ENCODE results near the gene CFAP97D1. TPM values are rescaled to one million over a fixed set of nuclear protein-coding genes. Genes with fewer than 3 reads are reported as not detected.

The CFAP97D1 gene
- total RNA-seq, 1 experiment from 2014 or later = 0.18 TPM

DNA sequence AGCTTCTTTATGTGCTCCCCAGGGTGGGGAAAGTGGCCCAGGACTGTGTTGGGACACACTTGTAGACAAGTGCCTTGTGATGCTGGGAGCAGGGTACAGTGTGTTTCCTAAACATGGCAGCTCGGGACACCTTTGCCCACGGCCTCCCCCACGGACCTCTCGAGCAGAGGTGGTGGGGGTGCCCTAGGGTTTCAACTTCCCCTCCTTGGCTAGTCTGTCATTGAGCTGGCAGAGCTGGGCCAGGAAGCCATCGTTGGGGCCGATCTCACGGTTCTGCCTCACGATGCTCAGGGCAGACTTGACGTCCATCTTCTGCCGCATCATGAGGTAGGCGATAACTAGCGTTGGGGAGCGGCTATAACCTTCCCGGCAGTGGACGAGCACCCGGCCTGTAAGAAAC is 10.8 kb upstream of the CFAP97D1 start:
- intact Hi-C loops (cut with micrococcal nuclease; ENCODE audit: unreplicated experiment) = no loop called here
- CTCF ChIA-PET = interaction anchor here (0.6 kb wide), 1 partner anchor 71 kb away, joined by 3 read pairs; no protein-coding TSS in a partner anchor
- Histone ChIP-seq H3K27me3 (replicated peaks; ENCODE audit: control insufficient read depth, insufficient read depth, low read length) (no peaks in the 10 kb centered on the region), H3K9me3 (no peaks in the 10 kb centered on the region), H3K4me1 (peaks cover 8% of the 10 kb centered on the region; the same call in 1 of the 2 replicates), H3K4me3 (ENCODE audit: low read depth, low read length) (no peak overlapping the region), H3K36me3 (ENCODE audit: control insufficient read depth, insufficient read depth, low read length) (no peaks in the 10 kb centered on the region; the same call in 1 of the 2 replicates)
- POLR2A ChIA-PET = no interaction called here
- no peak overlapping the region for H3K4me3 Mint-ChIP-seq (ENCODE audit: unreplicated experiment)
- peaks cover 78% of the 10 kb centered on the region for H3K36me3 Mint-ChIP-seq (ENCODE audit: insufficient read depth, unreplicated experiment)
- no peak overlapping the region for H3K27ac Mint-ChIP-seq (ENCODE audit: unreplicated experiment)
- H3K27me3 Mint-ChIP-seq (ENCODE audit: insufficient read depth, unreplicated experiment) = no peaks in the 10 kb centered on the region
- no peaks in the 10 kb centered on the region for H3K9me3 Mint-ChIP-seq (ENCODE audit: unreplicated experiment)
- TF ChIP-seq, protein P1, sequence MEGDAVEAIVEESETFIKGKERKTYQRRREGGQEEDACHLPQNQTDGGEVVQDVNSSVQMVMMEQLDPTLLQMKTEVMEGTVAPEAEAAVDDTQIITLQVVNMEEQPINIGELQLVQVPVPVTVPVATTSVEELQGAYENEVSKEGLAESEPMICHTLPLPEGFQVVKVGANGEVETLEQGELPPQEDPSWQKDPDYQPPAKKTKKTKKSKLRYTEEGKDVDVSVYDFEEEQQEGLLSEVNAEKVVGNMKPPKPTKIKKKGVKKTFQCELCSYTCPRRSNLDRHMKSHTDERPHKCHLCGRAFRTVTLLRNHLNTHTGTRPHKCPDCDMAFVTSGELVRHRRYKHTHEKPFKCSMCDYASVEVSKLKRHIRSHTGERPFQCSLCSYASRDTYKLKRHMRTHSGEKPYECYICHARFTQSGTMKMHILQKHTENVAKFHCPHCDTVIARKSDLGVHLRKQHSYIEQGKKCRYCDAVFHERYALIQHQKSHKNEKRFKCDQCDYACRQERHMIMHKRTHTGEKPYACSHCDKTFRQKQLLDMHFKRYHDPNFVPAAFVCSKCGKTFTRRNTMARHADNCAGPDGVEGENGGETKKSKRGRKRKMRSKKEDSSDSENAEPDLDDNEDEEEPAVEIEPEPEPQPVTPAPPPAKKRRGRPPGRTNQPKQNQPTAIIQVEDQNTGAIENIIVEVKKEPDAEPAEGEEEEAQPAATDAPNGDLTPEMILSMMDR (IDR thresholded peaks at IDR 0.05; ENCODE audit: insufficient read depth in 1 of 2, low read depth in 1 of 2, low read length in 1 of 2, severe bottlenecking in 1 of 2, unreplicated experiment in 1 of 2) = no peak
- DNase-seq = no peak
- H3K4me1 Mint-ChIP-seq (ENCODE audit: low read depth, unreplicated experiment) = peaks cover 17% of the 10 kb centered on the region
- BruUV-seq (replicated peaks) = no TSS peak

DNA sequence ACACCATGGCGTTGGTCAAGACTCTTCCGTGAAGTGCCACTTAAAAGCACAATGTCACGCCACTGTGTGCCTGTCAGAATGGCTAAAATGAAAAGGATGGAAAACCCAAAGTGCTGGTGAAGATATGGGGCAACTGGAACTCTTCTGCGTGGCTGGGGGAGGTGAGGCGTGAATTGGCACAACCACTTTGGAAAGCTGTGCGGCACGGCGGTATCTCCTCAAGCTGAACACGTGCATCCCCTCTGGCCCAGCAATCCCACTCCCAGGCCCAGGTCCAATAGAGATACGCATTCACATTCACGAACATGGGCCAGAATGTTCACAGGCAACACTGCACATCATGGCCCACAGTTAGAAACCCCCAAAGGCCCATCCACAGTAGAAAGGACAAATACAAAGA is 10.4 kb upstream of the CFAP97D1 start:
- no peak overlapping the region for H3K4me3 ChIP-seq (ENCODE audit: low read depth, low read length)
- H3K9me3 ChIP-seq = no peaks in the 10 kb centered on the region
- H3K27me3 Mint-ChIP-seq (ENCODE audit: insufficient read depth, unreplicated experiment) = no peaks in the 10 kb centered on the region
- peaks cover 8% of the 10 kb centered on the region; the same call in 1 of the 2 replicates for H3K4me1 ChIP-seq
- no peaks in the 10 kb centered on the region for H3K27me3 ChIP-seq (replicated peaks; ENCODE audit: control insufficient read depth, insufficient read depth, low read length)
- ChIA-PET CTCF (interaction anchor here (0.6 to 0.9 kb wide), 3 partner anchors 48 to 1071 kb away, joined by 3 to 13 read pairs (median 4); no protein-coding TSS in a partner anchor), POLR2A (no interaction called here)
- no peak overlapping the region for H3K4me3 Mint-ChIP-seq (ENCODE audit: unreplicated experiment)
- DNase-seq = no peak
- TF ChIP-seq, protein P1 (IDR thresholded peaks at IDR 0.05; ENCODE audit: insufficient read depth in 1 of 2, low read depth in 1 of 2, low read length in 1 of 2, severe bottlenecking in 1 of 2, unreplicated experiment in 1 of 2) = no peak
- H3K27ac Mint-ChIP-seq (ENCODE audit: unreplicated experiment) = no peak overlapping the region
- intact Hi-C loops (cut with micrococcal nuclease; ENCODE audit: unreplicated experiment) = no loop called here
- BruUV-seq (replicated peaks) = no TSS peak
- peaks cover 80% of the 10 kb centered on the region for H3K36me3 Mint-ChIP-seq (ENCODE audit: insufficient read depth, unreplicated experiment)
- peaks cover 3% of the 10 kb centered on the region; the same call in 1 of the 2 replicates for H3K36me3 ChIP-seq (ENCODE audit: control insufficient read depth, insufficient read depth, low read length)
- peaks cover 17% of the 10 kb centered on the region for H3K4me1 Mint-ChIP-seq (ENCODE audit: low read depth, unreplicated experiment)
- no peaks in the 10 kb centered on the region for H3K9me3 Mint-ChIP-seq (ENCODE audit: unreplicated experiment)

DNA sequence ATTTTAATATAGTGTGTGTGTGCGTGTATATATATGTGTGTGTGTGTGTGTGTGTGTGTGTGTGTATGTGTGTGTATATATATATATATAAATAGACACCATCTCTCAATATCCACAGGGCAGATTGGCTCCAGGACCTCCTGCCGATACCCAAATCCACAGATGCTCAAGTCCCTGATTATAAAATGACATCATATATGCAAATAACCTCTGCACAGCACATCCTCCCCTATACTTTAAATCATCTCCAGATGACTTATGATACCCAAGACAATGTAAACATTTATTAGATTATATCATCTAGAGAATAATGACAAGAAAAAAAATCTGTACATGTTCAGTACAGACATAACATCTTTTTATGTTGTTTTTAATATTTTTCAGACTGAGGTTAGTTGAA is 9.3 kb upstream of the CFAP97D1 start:
- Mint-ChIP-seq H3K27ac (ENCODE audit: unreplicated experiment) (no peak overlapping the region), H3K4me1 (ENCODE audit: low read depth, unreplicated experiment) (peaks cover 17% of the 10 kb centered on the region), H3K27me3 (ENCODE audit: insufficient read depth, unreplicated experiment) (no peaks in the 10 kb centered on the region), H3K36me3 (ENCODE audit: insufficient read depth, unreplicated experiment) (peaks cover 88% of the 10 kb centered on the region), H3K4me3 (ENCODE audit: unreplicated experiment) (no peak overlapping the region), H3K9me3 (ENCODE audit: unreplicated experiment) (no peaks in the 10 kb centered on the region)
- Histone ChIP-seq H3K4me3 (ENCODE audit: low read depth, low read length) (no peak overlapping the region), H3K27me3 (replicated peaks; ENCODE audit: control insufficient read depth, insufficient read depth, low read length) (no peaks in the 10 kb centered on the region), H3K36me3 (ENCODE audit: control insufficient read depth, insufficient read depth, low read length) (peaks cover 5% of the 10 kb centered on the region; the same call in 1 of the 2 replicates), H3K9me3 (no peaks in the 10 kb centered on the region), H3K4me1 (peaks cover 8% of the 10 kb centered on the region; the same call in 1 of the 2 replicates)
- no peak for DNase-seq
- POLR2A ChIA-PET = no interaction called here
- TF ChIP-seq, protein P1 (IDR thresholded peaks at IDR 0.05; ENCODE audit: insufficient read depth in 1 of 2, low read depth in 1 of 2, low read length in 1 of 2, severe bottlenecking in 1 of 2, unreplicated experiment in 1 of 2) = no peak
- intact Hi-C loops (cut with micrococcal nuclease; ENCODE audit: unreplicated experiment) = no loop called here
- CTCF ChIA-PET = no interaction called here
- BruUV-seq (replicated peaks) = no TSS peak

Data from Caco-2 (cell line).